ENCODE results near the gene NANOS1. TPM values are rescaled to one million over a fixed set of nuclear protein-coding genes. Genes with fewer than 3 reads are reported as not detected.

Gene NANOS1
- total RNA-seq, 2 donors from 2014 or later, result 0.27 to 1.1 TPM

Other genes with a start within 250 kb of the NANOS1 start
- 100 to 1,000 TPM in 1 of 2 donors, 10 to 100 TPM in 1; 98.2 to 119 TPM for gene EIF3A, start 51.1 kb downstream of the NANOS1 start, total RNA-seq
- 10 to 100 TPM; 39.1 to 53.1 TPM for gene DENND10, start 74.4 kb downstream of the NANOS1 start, total RNA-seq
- 10 to 100 TPM; 30.8 to 37.0 TPM for gene SFXN4, start 136.0 kb downstream of the NANOS1 start, total RNA-seq
- 100 to 1,000 TPM; 102 to 111 TPM for gene PRDX3, start 149.1 kb downstream of the NANOS1 start, total RNA-seq
- 10 to 100 TPM in 1 of 2 donors, 1 to 10 TPM in 1; 7.8 to 12.4 TPM for gene GRK5, start 177.9 kb downstream of the NANOS1 start, total RNA-seq

Data from left colon (tissue), 2 donors.